SK-N-SH treated with all-trans-retinoic acid at 6 μM for 48 hours (cell line): ENCODE results near the gene BANP.

Experiments
- ARNTL ChIP-seq: fragments of 450-650 bp; formaldehyde crosslinking; IDR thresholded peaks from 2 replicates; pipeline ENCODE4 v1.5.0; 2020; ENCODE audit warnings: low read depth, mild to moderate bottlenecking, moderate library complexity, borderline replicate concordance
- BACH2 ChIP-seq: fragments of 250-450 bp; sonication (Bioruptor Pico); IDR thresholded peaks from 2 replicates; pipeline ENCODE4 v1.9.0; 2021; ENCODE audit warnings: mild to moderate bottlenecking, borderline replicate concordance
- GLIS3 ChIP-seq: fragments of 250-450 bp; sonication (Bioruptor Pico); IDR thresholded peaks from 2 replicates; pipeline ENCODE4 v1.5.0; 2020; ENCODE audit warnings: mild to moderate bottlenecking, moderate library complexity
- PATZ1 ChIP-seq: fragments of 250-450 bp; sonication (Bioruptor Pico); IDR thresholded peaks from 2 replicates; pipeline ENCODE4 v1.8.0; 2020; ENCODE audit warnings: mild to moderate bottlenecking, moderate library complexity, borderline replicate concordance
- RARB ChIP-seq: fragments of 250-450 bp; sonication (Bioruptor Pico); IDR thresholded peaks from 2 replicates; pipeline ENCODE4 v1.8.0; 2021; ENCODE audit warnings: mild to moderate bottlenecking, moderate library complexity
- TCF4 ChIP-seq: fragments of 250-450 bp; sonication (Bioruptor Pico); IDR thresholded peaks from 2 replicates; pipeline ENCODE4 v1.8.0; 2021; ENCODE audit warnings: mild to moderate bottlenecking, moderate library complexity, borderline replicate concordance
- TOX ChIP-seq: fragments of 250-450 bp; sonication (Bioruptor Pico); IDR thresholded peaks from 2 replicates; pipeline ENCODE4 v1.8.0; 2021; ENCODE audit warnings: mild to moderate bottlenecking, moderate library complexity, borderline replicate concordance
- ZFP3 ChIP-seq: fragments of 250-450 bp; sonication (Bioruptor Pico); IDR thresholded peaks from 2 replicates; pipeline ENCODE4 v1.5.0; 2020; ENCODE audit warnings: mild to moderate bottlenecking, moderate library complexity
- ZFP30 ChIP-seq: fragments of 450-650 bp; formaldehyde crosslinking; IDR thresholded peaks from 2 replicates; pipeline ENCODE4 v1.5.0; 2022; ENCODE audit warnings: mild to moderate bottlenecking, moderate library complexity
- ZNF565 ChIP-seq: fragments of 450-650 bp; formaldehyde crosslinking; conservative IDR thresholded peaks from 2 replicates; pipeline ENCODE4 v1.5.0; 2020; ENCODE audit warnings: low read depth, mild to moderate bottlenecking, moderate library complexity
- ZNF8 ChIP-seq: fragments of 450-650 bp; formaldehyde crosslinking; IDR thresholded peaks from 2 replicates; pipeline ENCODE4 v1.5.0; 2020; ENCODE audit warnings: mild to moderate bottlenecking, moderate library complexity
- TF ChIP-seq, protein P1 (sequence below): fragments of 250-450 bp; sonication (Bioruptor Pico); IDR thresholded peaks from 2 replicates; pipeline ENCODE4 v1.8.0; 2021; ENCODE audit warnings: low read depth, mild to moderate bottlenecking, moderate library complexity, borderline replicate concordance

DNA sequence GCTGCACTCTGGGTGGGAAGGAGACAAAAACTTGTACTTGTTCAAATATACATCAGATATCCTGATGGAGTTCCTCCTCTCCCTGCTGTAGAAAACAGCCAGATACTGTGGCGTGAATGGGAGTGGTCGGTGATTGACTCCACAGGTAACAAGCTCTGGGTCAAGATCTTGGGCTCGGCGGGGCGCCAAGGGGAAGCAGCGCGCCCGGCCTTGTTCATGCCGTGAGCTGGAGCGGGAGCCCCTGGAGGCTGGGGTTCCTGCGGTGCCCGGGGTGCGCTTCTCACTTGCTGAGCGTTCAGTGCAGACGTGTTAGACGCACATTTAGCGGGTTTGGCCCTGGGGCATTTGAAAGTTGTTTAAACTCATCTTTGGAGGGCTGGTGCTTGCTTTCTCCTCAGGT lies 44.4 kb downstream of the BANP start:
- no peak for TF ChIP-seq PATZ1 (CRISPR knock-in tag)
- TF ChIP-seq ZFP3, result no peak
- no peak for TF ChIP-seq BACH2 (CRISPR knock-in tag)
- TF ChIP-seq, protein P1, sequence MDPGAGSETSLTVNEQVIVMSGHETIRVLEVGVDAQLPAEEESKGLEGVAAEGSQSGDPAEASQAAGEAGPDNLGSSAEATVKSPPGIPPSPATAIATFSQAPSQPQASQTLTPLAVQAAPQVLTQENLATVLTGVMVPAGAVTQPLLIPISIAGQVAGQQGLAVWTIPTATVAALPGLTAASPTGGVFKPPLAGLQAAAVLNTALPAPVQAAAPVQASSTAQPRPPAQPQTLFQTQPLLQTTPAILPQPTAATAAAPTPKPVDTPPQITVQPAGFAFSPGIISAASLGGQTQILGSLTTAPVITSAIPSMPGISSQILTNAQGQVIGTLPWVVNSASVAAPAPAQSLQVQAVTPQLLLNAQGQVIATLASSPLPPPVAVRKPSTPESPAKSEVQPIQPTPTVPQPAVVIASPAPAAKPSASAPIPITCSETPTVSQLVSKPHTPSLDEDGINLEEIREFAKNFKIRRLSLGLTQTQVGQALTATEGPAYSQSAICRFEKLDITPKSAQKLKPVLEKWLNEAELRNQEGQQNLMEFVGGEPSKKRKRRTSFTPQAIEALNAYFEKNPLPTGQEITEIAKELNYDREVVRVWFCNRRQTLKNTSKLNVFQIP (CRISPR knock-in tag), result no peak
- no peak for TF ChIP-seq ZFP30 (CRISPR knock-in tag)
- no peak for TF ChIP-seq GLIS3 (CRISPR knock-in tag)
- no peak for TF ChIP-seq ZNF8 (CRISPR knock-in tag)
- TF ChIP-seq TOX (CRISPR knock-in tag), result no peak
- TF ChIP-seq ARNTL, result no peak
- no peak for TF ChIP-seq RARB (CRISPR knock-in tag)
- no peak for TF ChIP-seq TCF4 (CRISPR knock-in tag)
- TF ChIP-seq ZNF565, result no peak
